HG03064 (cell line): ENCODE results near the gene IFNL2.

Source experiments
- ATAC-seq: cut with Tn5 transposase; IDR thresholded peaks from one replicate; pipeline ENCODE4 v1.9.1; 2021; ENCODE audit warnings: low read depth; ENCODE audit not compliant: unreplicated experiment

Gene IFNL2

GRCh38 chr19:39316627-39317321 is 48.6 kb downstream of the IFNL2 start:
- no peak for ATAC-seq

GRCh38 chr19:39317476-39317875 is 49.3 kb downstream of the IFNL2 start:
- no peak for ATAC-seq

- ATAC-seq, result no peak
These were observed 49.9 kb downstream of the IFNL2 start for GRCh38 chr19:39318071-39318470.

GRCh38 chr19:39318690-39319089 is 50.5 kb downstream of the IFNL2 start:
- no peak for ATAC-seq

- no peak for ATAC-seq
These were observed 51.1 kb downstream of the IFNL2 start for GRCh38 chr19:39319098-39319891.
